ENCODE measurements around the gene HOXD4.

HOXD4 gene

DNA sequence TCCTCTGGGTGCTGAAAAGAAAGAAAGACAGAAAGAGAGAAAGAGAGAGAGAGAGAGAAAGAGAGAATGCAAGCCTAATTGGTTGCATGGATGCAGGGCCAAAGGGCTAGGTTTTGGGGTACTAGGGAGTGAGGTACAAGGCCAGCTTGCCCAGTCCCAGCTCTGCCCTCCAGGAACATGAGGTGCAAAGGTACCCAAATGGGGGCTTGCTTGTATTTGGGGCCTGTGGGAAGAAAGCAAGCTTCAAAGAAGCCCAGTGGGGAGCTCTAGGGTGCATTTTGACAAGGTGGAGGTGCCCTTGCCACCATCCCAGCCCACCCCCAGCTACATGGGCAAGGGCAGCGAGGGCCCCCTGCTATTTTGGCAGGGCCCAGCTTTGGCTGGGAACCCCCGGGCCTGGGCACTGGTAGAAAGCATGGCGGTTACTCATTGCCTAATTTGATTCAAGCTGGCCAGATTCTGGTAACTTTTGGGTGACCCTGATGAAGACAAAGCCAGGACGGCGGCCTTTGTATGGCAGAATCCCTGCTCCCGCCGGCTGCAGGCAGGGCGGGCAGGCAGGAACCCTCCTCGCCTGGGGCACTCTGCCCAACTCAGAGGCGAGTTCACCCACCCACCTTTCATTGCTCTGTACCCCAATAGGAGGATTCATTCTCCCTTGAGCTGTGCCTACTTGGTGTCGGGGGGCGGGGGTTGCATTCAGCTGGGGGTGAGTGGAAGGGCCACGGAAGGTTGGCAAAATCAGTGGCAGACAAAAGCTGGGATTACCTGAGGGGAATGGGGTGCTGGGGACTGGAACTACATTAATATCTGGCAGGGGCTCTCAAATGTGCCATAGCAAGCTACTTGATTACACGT lies 537 bp upstream of the HOXD4 start:
- DNase-seq (ENCODE audit: low read depth): no peak
- no peak overlapping the region for H3K4me3 ChIP-seq (replicated peaks; ENCODE audit: low read depth, low read length)
- TF ChIP-seq, protein P1, sequence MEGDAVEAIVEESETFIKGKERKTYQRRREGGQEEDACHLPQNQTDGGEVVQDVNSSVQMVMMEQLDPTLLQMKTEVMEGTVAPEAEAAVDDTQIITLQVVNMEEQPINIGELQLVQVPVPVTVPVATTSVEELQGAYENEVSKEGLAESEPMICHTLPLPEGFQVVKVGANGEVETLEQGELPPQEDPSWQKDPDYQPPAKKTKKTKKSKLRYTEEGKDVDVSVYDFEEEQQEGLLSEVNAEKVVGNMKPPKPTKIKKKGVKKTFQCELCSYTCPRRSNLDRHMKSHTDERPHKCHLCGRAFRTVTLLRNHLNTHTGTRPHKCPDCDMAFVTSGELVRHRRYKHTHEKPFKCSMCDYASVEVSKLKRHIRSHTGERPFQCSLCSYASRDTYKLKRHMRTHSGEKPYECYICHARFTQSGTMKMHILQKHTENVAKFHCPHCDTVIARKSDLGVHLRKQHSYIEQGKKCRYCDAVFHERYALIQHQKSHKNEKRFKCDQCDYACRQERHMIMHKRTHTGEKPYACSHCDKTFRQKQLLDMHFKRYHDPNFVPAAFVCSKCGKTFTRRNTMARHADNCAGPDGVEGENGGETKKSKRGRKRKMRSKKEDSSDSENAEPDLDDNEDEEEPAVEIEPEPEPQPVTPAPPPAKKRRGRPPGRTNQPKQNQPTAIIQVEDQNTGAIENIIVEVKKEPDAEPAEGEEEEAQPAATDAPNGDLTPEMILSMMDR (IDR thresholded peaks at IDR 0.05; ENCODE audit: low read length, missing control alignments): no peak

DNA sequence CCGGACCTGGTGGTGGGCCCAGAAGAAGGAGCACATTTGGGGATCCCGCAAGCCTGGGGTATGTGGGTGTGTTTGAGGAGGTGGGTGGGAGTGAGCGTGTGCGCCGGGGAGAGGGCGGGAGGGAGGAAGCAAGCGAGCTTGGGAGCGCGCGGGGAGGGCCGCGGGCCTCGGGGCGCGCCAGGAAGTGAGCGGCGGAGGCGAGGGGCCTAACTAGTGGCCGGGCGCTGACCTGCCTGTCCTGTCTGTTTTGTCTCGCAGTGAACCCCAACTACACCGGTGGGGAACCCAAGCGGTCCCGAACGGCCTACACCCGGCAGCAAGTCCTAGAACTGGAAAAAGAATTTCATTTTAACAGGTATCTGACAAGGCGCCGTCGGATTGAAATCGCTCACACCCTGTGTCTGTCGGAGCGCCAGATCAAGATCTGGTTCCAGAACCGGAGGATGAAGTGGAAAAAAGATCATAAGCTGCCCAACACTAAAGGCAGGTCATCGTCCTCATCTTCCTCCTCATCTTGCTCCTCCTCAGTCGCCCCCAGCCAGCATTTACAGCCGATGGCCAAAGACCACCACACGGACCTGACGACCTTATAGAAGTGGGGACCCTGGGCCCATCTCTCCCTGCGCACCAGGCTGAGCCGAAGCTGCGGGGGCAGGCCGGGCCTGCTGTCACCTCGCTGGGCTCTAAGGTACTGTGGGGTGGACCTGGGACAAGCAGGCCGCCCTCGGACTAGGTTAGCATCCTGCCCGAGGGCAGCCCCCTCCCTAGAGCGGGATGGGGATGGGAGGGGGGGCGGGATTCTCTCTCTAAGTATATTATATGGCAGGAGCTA lies 1.2 kb downstream of the HOXD4 start:
- no peak overlapping the region for H3K4me3 ChIP-seq (replicated peaks; ENCODE audit: low read depth, low read length)
- no peak for DNase-seq (ENCODE audit: low read depth)
- TF ChIP-seq, protein P1 (IDR thresholded peaks at IDR 0.05; ENCODE audit: low read length, missing control alignments): no peak

DNA sequence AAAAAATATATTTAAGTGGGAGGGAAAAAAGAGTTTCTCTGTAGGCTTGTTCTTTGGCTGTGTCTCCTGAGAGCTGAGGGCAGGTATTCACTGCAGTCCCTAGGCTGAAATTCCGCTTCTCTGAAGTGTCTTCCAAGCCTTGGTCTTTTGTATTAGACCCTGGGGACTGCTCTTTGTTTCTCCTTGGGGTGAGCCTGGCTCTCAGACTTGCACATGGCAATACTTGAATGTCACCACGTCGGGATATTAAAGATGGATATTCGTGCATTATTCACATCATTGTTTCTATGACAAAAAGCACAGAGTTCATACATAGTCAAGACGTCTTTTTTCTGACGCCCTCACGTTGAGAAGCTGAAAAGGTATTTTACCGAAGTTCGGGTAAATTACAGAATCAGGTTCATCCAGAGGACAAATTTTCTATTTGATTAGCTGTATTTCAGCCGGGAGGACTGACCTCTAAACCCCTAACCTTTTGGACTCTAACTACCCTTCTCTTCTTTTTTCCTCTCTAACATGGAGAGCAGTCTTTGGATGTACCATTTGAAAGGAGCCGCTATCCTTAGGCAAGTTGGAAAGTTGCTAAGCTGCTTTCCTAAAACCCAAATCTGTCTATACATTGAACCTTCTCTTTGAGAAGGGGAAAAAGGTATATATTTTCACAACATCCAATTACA lies 3.4 kb downstream of the HOXD4 start:
- DNase-seq (ENCODE audit: low read depth): no peak
- H3K4me3 ChIP-seq (replicated peaks; ENCODE audit: low read depth, low read length): no peak overlapping the region
- TF ChIP-seq, protein P1 (IDR thresholded peaks at IDR 0.05; ENCODE audit: low read length, missing control alignments): no peak

DNA sequence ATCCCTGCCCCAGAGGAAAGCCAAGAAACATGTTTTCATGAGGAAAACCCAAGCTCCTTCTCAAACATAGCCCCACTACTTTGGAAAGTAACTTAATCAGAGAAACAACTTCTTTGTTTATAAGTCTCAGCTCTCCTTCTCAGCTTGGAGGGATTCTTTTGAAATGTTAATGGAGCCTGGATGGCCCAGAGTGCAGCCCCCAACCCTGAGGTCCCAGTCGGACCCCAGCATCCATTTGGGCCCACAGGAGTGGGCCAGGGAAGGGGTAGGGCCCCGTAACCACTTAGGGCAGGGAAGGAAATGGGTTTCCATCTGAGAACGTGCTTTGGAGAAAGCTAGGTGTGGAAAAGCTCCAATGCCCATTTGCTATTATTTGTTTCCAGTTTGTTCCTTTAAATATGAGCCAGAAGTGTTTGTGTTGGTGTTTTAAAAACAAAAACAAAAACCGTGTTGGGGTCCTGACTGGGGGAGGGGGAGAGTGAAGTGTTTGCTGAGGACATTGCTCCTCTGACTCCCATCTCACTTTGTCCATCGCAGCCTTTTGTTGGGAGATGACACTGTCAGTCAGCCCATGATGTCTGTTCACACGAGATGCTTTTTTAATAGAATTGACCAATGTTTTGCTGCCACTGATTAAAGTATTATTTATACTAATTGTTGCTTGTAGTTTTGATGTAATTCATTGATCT lies 4.2 kb downstream of the HOXD4 start:
- DNase-seq (ENCODE audit: low read depth): no peak
- H3K4me3 ChIP-seq (replicated peaks; ENCODE audit: low read depth, low read length): no peak overlapping the region
- TF ChIP-seq, protein P1 (IDR thresholded peaks at IDR 0.05; ENCODE audit: low read length, missing control alignments): no peak

DNA sequence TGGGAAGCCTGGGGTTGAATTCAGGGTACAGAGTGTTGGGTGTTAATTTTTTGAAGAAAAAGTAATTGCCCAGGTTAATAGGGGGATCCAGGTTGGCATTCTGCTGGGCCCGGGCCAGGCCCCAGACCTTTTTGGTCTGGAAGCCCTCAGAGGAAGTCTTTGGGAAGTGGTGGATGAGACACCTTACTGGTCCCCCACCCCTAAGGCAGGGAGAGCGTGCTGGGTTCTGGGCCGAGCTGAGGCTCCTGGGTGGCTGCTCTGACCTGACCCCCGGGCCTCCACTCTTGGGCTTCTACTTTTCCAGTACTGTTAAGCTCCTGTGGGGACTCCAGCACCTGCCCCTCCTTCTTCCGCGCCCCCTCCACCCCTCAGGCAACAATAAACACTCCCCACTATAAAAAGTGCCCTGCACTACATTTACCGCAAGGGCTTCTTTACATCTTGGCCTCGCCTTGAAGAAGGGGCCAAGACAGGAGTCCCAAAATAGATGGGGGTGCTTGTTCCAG lies 5.0 kb downstream of the HOXD4 start:
- no peak for DNase-seq (ENCODE audit: low read depth)
- TF ChIP-seq, protein P1 (IDR thresholded peaks at IDR 0.05; ENCODE audit: low read length, missing control alignments): no peak
- H3K4me3 ChIP-seq (replicated peaks; ENCODE audit: low read depth, low read length): no peak overlapping the region

DNA sequence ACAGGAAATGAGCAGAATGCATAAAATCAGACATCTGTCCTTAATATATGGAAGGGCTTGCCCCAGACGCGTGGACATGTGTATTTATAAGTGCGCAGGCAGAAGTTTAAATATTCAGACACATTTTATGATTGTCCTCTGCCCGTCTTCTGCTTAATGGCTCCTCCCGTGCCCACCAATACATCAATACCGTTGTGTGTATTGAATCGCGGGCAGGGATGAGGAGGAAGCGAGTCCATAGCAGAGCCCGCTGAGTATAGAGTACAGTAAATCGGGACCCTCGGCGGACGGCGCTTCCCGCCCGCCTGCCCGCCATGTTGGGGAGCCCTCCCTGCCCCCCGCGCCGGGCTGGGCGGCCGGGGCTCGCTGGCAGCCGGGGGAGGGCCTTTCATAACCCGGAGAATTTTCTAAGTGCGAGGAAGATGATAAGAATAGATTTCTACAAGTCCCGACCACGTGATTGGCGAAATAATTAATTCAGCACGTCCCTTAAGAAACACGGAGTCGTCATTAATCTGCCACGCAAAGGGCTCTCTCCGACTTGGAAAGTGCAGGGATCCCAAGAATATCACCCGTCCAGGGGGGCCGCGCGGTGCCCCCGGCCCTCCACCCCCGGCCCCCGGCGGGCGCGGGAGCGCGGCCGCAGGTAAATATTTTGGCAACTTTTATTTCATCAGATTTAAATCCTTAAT lies 5.6 kb downstream of the HOXD4 start, which contains the start of gene HOXD3:
TSS of gene HOXD3 (plus strand) at position 501 of the 692 bp plus-strand sequence. CDS start 11,808 bp downstream, outside the sequence.
- DNase-seq (ENCODE audit: low read depth): no peak
- TF ChIP-seq, protein P1 (IDR thresholded peaks at IDR 0.05; ENCODE audit: low read length, missing control alignments): no peak
- H3K4me3 ChIP-seq (replicated peaks; ENCODE audit: low read depth, low read length): no peak within 1 kb of the TSS

All from fibroblast of pulmonary artery (primary cell).